Loucy (cell line): Measurements from ENCODE around the gene SLC15A1.

Experiments
- H2AFZ ChIP-seq: fragments of 200-600 bp; sonication (generic); 2 replicates; pipeline ENCODE4 v1.6.0; 2016; ENCODE audit warnings: antibody characterized with exemption, mild to moderate bottlenecking, low read length, moderate library complexity
- H3F3A ChIP-seq: fragments of 200-600 bp; 2 replicates; pipeline ENCODE4 v1.6.0; 2016; ENCODE audit warnings: antibody characterized with exemption, low read depth, mild to moderate bottlenecking
- H3K27me3 ChIP-seq: fragments of 200-600 bp; sonication (generic); 2 replicates; pipeline ENCODE4 v1.6.1; 2014; ENCODE audit warnings: low read length, mild to moderate bottlenecking; ENCODE audit not compliant: insufficient read depth, poor library complexity, severe bottlenecking
- H3K36me3 ChIP-seq: fragments of 200-600 bp; sonication (generic); 2 replicates; pipeline ENCODE4 v1.6.1; 2016; ENCODE audit warnings: low read length; ENCODE audit not compliant: insufficient read depth
- H3K4me1 ChIP-seq: fragments of 200-600 bp; sonication (generic); 2 replicates; pipeline ENCODE4 v1.5.1; 2014; ENCODE audit warnings: low read length, mild to moderate bottlenecking; ENCODE audit not compliant: insufficient read depth, poor library complexity, severe bottlenecking
- H3K4me2 ChIP-seq: fragments of 200-600 bp; sonication (generic); 2 replicates; pipeline ENCODE4 v1.6.0; 2014; ENCODE audit warnings: antibody characterized with exemption, low read length, low read depth, mild to moderate bottlenecking; ENCODE audit not compliant: poor library complexity, severe bottlenecking
- H3K4me3 ChIP-seq: fragments of 200-600 bp; sonication (generic); 2 replicates; pipeline ENCODE4 v1.5.1; 2014; ENCODE audit warnings: low read length, mild to moderate bottlenecking, mixed read lengths; ENCODE audit not compliant: poor library complexity, severe bottlenecking
- H3K79me2 ChIP-seq: fragments of 200-600 bp; sonication (generic); 2 replicates; pipeline ENCODE4 v1.6.1; 2014; ENCODE audit warnings: low read length; ENCODE audit not compliant: insufficient read depth
- H3K9ac ChIP-seq: fragments of 200-600 bp; sonication (generic); 2 replicates; pipeline ENCODE4 v1.6.0; 2014; ENCODE audit warnings: mild to moderate bottlenecking, low read depth, low read length, moderate library complexity; ENCODE audit not compliant: poor library complexity, severe bottlenecking
- H3K9me2 ChIP-seq: fragments of 200-600 bp; sonication (generic); replicated peaks from 2 replicates; pipeline ENCODE4 v1.6.1; 2016; ENCODE audit warnings: low read depth, low read length, mixed read lengths
- H3K9me3 ChIP-seq: fragments of 200-600 bp; sonication (generic); 2 replicates; pipeline ENCODE4 v1.6.1; 2014; ENCODE audit warnings: mild to moderate bottlenecking, antibody characterized with exemption, low read length, low read depth; ENCODE audit not compliant: insufficient read depth
- H4K20me1 ChIP-seq: fragments of 200-600 bp; sonication (generic); 2 replicates; pipeline ENCODE4 v1.6.0; 2014; ENCODE audit warnings: antibody characterized with exemption, low read length, mild to moderate bottlenecking; ENCODE audit not compliant: insufficient read depth, poor library complexity, severe bottlenecking
- CTCF ChIP-seq: fragments of 200-600 bp; sonication (generic); conservative IDR thresholded peaks from 2 replicates; pipeline ENCODE4 v1.5.1; 2014; ENCODE audit warnings: mild to moderate bottlenecking, antibody characterized with exemption, low read length
- EZH2phosphoT487 ChIP-seq: fragments of 200-600 bp; IDR thresholded peaks from 2 replicates; pipeline ENCODE4 v1.6.1; 2018; ENCODE audit warnings: antibody characterized with exemption, mild to moderate bottlenecking, moderate library complexity, borderline replicate concordance

The SLC15A1 gene

GRCh38 chr13:98652721-98653462 is 99.6 kb downstream of the SLC15A1 start:
- Histone ChIP-seq H3K4me3 (no peak overlapping the region), H2AFZ (peak overlapping the region; percentile 69), H3K79me2 (no peaks in the 10 kb centered on the region), H3F3A (no peaks in the 10 kb centered on the region), H3K4me1 (no peaks in the 10 kb centered on the region), H3K36me3 (no peaks in the 10 kb centered on the region), H3K4me2 (peak overlapping the region; percentile 34), H3K9ac (no peak overlapping the region), H4K20me1 (no peaks in the 10 kb centered on the region), H3K27me3 (no peaks in the 10 kb centered on the region), H3K9me3 (no peaks in the 10 kb centered on the region), H3K9me2 (no peaks in the 10 kb centered on the region)
- TF ChIP-seq CTCF (no peak), EZH2phosphoT487 (no peak)

DNA sequence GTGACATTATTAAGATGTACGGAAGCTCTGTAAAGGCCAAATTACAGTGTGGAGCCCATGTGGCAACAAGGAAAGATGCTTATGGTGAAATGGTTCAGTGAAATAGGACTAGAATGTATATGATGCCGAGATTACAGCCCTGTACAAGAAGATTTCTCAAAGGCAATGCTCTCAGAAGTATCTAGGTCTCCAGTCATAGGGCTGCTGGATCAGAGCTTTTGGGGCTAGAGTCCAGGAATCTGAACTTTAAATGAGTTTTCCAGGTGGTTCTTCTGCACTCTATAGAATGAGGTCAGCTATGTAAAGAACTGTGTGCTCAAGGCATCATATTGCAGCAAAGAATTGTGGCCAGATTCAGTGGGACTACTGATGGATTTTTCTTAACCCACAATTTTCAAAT is 100.2 kb downstream of the SLC15A1 start:
- Histone ChIP-seq H3K79me2 (no peaks in the 10 kb centered on the region), H3K9me2 (no peaks in the 10 kb centered on the region), H3K4me1 (no peaks in the 10 kb centered on the region), H4K20me1 (no peaks in the 10 kb centered on the region), H3F3A (no peaks in the 10 kb centered on the region), H3K9me3 (no peaks in the 10 kb centered on the region), H3K4me3 (no peak overlapping the region), H3K27me3 (no peaks in the 10 kb centered on the region), H3K4me2 (no peak overlapping the region), H2AFZ (no peak overlapping the region), H3K36me3 (no peaks in the 10 kb centered on the region), H3K9ac (no peak overlapping the region)
- no peak for TF ChIP-seq EZH2phosphoT487
- no peak for TF ChIP-seq CTCF

GRCh38 chr13:98651744-98652143 is 100.7 kb downstream of the SLC15A1 start:
- H3K9me2 ChIP-seq, result no peaks in the 10 kb centered on the region
- H3K9ac ChIP-seq, result no peak overlapping the region
- H3K9me3 ChIP-seq, result no peaks in the 10 kb centered on the region
- no peaks in the 10 kb centered on the region for H3K79me2 ChIP-seq
- no peak overlapping the region for H3K4me3 ChIP-seq
- H4K20me1 ChIP-seq, result no peaks in the 10 kb centered on the region
- no peaks in the 10 kb centered on the region for H3K27me3 ChIP-seq
- H3K4me1 ChIP-seq, result no peaks in the 10 kb centered on the region
- no peaks in the 10 kb centered on the region for H3F3A ChIP-seq
- TF ChIP-seq CTCF, result no peak
- TF ChIP-seq EZH2phosphoT487, result no peak
- no peak overlapping the region for H3K4me2 ChIP-seq
- H3K36me3 ChIP-seq, result no peaks in the 10 kb centered on the region
- no peak overlapping the region for H2AFZ ChIP-seq
